Heart right ventricle (tissue), 16 donors: ENCODE data around the gene CFAP58. TPM values are rescaled to one million over a fixed set of nuclear protein-coding genes. Genes with fewer than 3 reads are reported as not detected.

ENCODE experiments used
- ATAC-seq, 8 donors: fragments of 200-7000 bp; cut with Tn5 transposase; one replicate each; pipeline ENCODE4 v1.9.1; 2020; ENCODE audit warnings: mild to moderate bottlenecking in 8 of 8, moderate library complexity in 8 of 8, moderate number of reproducible peaks in 1 of 8
- DNase-seq, 2 donors: peaks; one replicate each; pipeline ENCODE4 v3.0.0-alpha.2; 2020
- H3K27ac ChIP-seq, 10 donors: fragments of 200-600 bp; sonication (generic) in 2 of 10; one replicate each; pipeline versions ENCODE4 v1.5.0 to v1.8.0; 2020 to 2022; ENCODE audit warnings: mild to moderate bottlenecking in 3 of 10
- H3K27me3 ChIP-seq, 7 donors: fragments of 200-600 bp; one replicate each; pipeline ENCODE4 v1.8.0; 2021 to 2022; ENCODE audit warnings: mild to moderate bottlenecking in 2 of 7
- H3K36me3 ChIP-seq, 9 donors: fragments of 200-600 bp; sonication (generic) in 1 of 9; one replicate each; pipeline versions ENCODE4 v1.5.0 to v1.8.0; 2020 to 2022; ENCODE audit warnings: mild to moderate bottlenecking in 2 of 9
- H3K4me1 ChIP-seq, 9 donors: fragments of 200-600 bp; sonication (generic) in 1 of 9; one replicate each; pipeline versions ENCODE4 v1.5.0 to v1.8.0; 2020 to 2022; ENCODE audit warnings: mild to moderate bottlenecking in 4 of 9
- H3K4me3 ChIP-seq, 10 donors: fragments of 200-600 bp; sonication (generic) in 2 of 10; one replicate each; pipeline versions ENCODE4 v1.5.0 to v1.8.0; 2020 to 2022; ENCODE audit warnings: mild to moderate bottlenecking in 7 of 10, moderate library complexity in 2 of 10
- H3K9me3 ChIP-seq, 11 donors: fragments of 200-600 bp in 10 of 11; sonication (generic) in 2 of 11; one replicate each; pipeline versions ENCODE4 v1.5.0 to v1.8.0; 2013 to 2022; ENCODE audit warnings: mild to moderate bottlenecking in 2 of 11, control low read depth in 1 of 11, moderate library complexity in 1 of 11
- CTCF ChIP-seq, 9 donors: fragments of 200-600 bp; sonication (generic) in 2 of 9; IDR thresholded peaks; one replicate each; pipeline versions ENCODE4 v1.5.0 to v1.8.0; 2021 to 2022; ENCODE audit warnings: antibody characterized with exemption in 9 of 9, mild to moderate bottlenecking in 5 of 9, moderate library complexity in 1 of 9
- WGBS, 2 donors: extraction: QIAGEN DNeasy Blood & Tissue Kit; methylation state at CpG; one replicate each; pipeline ENCODE4 v1.1.7; 2013; ENCODE audit warnings: inconsistent platforms in 1 of 2; 5-methylcytosine and 5-hydroxymethylcytosine counted together
- intact Hi-C, 10 donors: fragments of 100-400 bp; cut with DNase I; formaldehyde crosslinking; loops; one replicate each; pipeline versions ENCODE4 v1.11.1 to v1.14.2; 2022
- polyA plus RNA-seq, 2 donors: library from polyadenylated mRNA; stranded (reverse); fragments of 200-250 nt; gene quantifications; one replicate each; pipeline ENCODE4 v1.2.3, GENCODE V29; 2013
- total RNA-seq, 10 donors: library from RNA; stranded (reverse); fragmentation: NEBNext Ultra II Directional in 3 of 10; extraction: Animal tissue kit (Norgen Biotek cat#: 25700) in 3 of 10; gene quantifications; one replicate each; pipeline versions ENCODE4 v1.2.1 to v1.2.4, GENCODE V29; 2021 to 2023
- donor health status: Arrhythmogenic right ventricular cardiomyopathy.
- donor health status: ischemic (EF 13 %, LVEDD 7.1; RV severe dilation, severe dysfunction).
- donor health status: healthy with polysubstance abuse.
- donor health status: DM: no; HTN: yes; CAD: no.
- donor health status: DM: no; HTN: no; CAD: no.
- donor health status: ischemic (EF 25% LVEDD 6.9; RV normal size, moderate dysfunction).
- donor health status: ischemic (EF 25% LVEDD 5.7; RV mildly dilated, moderate dysfunction).
- donor health status: healthy.
- donor health status: DM: yes; HTN: yes; CAD: no.
- donor health status: Ischemic cardiomyopathy.
- donor health status: ischemic (EF 35%, LVEDD 5.7; RV mildly dilated, moderate dysfunction).
- donor health status: nonischemic (EF 11% LVEDD 7.7; RV severe dilation, severe dysfunction).
- donor health status: DM: yes; HTN: yes; CAD: no.
- donor health status: PGD.
- donor health status: ischemic (EF 29% LVEDD 5.4; RV normal size, mild dysfunction).
- donor health status: nonischemic (EF 23%, LVEDD 6.1; RV moderate dilation, normal function).

Gene CFAP58
- total and polyA plus RNA-seq, 12 donors, result 0.58 to 5.8 (median 3.0) TPM

GRCh38 chr10:104487794-104488438 is 134.3 kb downstream of the CFAP58 start:
- no peak for TF ChIP-seq CTCF (IDR thresholded peaks at IDR 0.05)
- Histone ChIP-seq H3K27ac (no peak overlapping the region), H3K27me3 (peaks cover 0 to 21% (median 8%) of the 10 kb centered on the region in 7 donors), H3K4me3 (no peak overlapping the region), H3K36me3 (no peaks in the 10 kb centered on the region), H3K9me3 (no peaks in the 10 kb centered on the region), H3K4me1 (peaks cover 0 to 6% (median 3%) of the 10 kb centered on the region in 9 donors)
- DNase-seq (no peak), ATAC-seq (no peak)
- WGBS, 2 donors, result 54% methylated on average over 7 of the region's 7 CpGs
- intact Hi-C loops, result no loop called here

- H3K4me1 ChIP-seq, result peaks cover 0 to 11% (median 7%) of the 10 kb centered on the region in 9 donors
- DNase-seq, result no peak
- H3K9me3 ChIP-seq, result no peaks in the 10 kb centered on the region
- no peak for ATAC-seq
- H3K4me3 ChIP-seq, result no peak overlapping the region
- no peaks in the 10 kb centered on the region for H3K36me3 ChIP-seq
- WGBS, 2 donors, result 67 to 70% methylated on average over 2 of the region's 2 CpGs
- no peak for TF ChIP-seq CTCF (IDR thresholded peaks at IDR 0.05)
- H3K27ac ChIP-seq, result no peak overlapping the region
- intact Hi-C loops, result no loop called here
- H3K27me3 ChIP-seq, result peaks cover 0 to 18% (median 3%) of the 10 kb centered on the region in 7 donors
Observed at GRCh38 chr10:104488439-104488832, 134.8 kb downstream of the CFAP58 start.

GRCh38 chr10:104492329-104492940 is 138.8 kb downstream of the CFAP58 start:
- H3K27ac ChIP-seq, result peak overlapping the region in 1 of 10 donors; percentile 12
- no peak overlapping the region for H3K4me3 ChIP-seq
- H3K9me3 ChIP-seq, result no peaks in the 10 kb centered on the region
- H3K36me3 ChIP-seq, result no peaks in the 10 kb centered on the region
- ATAC-seq (peak in 7 of 8 donors; percentile 51 to 86 (median 76)), DNase-seq (peak in 1 of 2 donors; percentile 21)
- 78 to 80% methylated on average over 4 of the region's 4 CpGs for WGBS, 2 donors
- peaks cover 0 to 13% (median 7%) of the 10 kb centered on the region in 9 donors for H3K4me1 ChIP-seq
- no peaks in the 10 kb centered on the region for H3K27me3 ChIP-seq
- intact Hi-C loops, result no loop called here
- TF ChIP-seq CTCF (IDR thresholded peaks at IDR 0.05), result no peak

- intact Hi-C loops, result no loop called here
- Histone ChIP-seq H3K36me3 (no peaks in the 10 kb centered on the region), H3K27me3 (peaks cover 0 to 30% (median 6%) of the 10 kb centered on the region in 7 donors), H3K4me1 (peaks cover 0 to 1% (median 0%) of the 10 kb centered on the region in 9 donors), H3K4me3 (no peak overlapping the region), H3K27ac (no peak overlapping the region), H3K9me3 (no peaks in the 10 kb centered on the region)
- WGBS, 2 donors, result 57 to 62% methylated on average over 4 of the region's 4 CpGs
- DNase-seq, result no peak
- ATAC-seq, result no peak
- no peak for TF ChIP-seq CTCF (IDR thresholded peaks at IDR 0.05)
Observed at GRCh38 chr10:104498347-104499081, 144.9 kb downstream of the CFAP58 start.
